Measurements from ENCODE around the gene EIF2D. TPM values are rescaled to one million over a fixed set of nuclear protein-coding genes. Genes with fewer than 3 reads are reported as not detected.

EIF2D gene
- total RNA-seq, 2 donors from 2014 or later, result 35.5 to 38.4 TPM

DNA sequence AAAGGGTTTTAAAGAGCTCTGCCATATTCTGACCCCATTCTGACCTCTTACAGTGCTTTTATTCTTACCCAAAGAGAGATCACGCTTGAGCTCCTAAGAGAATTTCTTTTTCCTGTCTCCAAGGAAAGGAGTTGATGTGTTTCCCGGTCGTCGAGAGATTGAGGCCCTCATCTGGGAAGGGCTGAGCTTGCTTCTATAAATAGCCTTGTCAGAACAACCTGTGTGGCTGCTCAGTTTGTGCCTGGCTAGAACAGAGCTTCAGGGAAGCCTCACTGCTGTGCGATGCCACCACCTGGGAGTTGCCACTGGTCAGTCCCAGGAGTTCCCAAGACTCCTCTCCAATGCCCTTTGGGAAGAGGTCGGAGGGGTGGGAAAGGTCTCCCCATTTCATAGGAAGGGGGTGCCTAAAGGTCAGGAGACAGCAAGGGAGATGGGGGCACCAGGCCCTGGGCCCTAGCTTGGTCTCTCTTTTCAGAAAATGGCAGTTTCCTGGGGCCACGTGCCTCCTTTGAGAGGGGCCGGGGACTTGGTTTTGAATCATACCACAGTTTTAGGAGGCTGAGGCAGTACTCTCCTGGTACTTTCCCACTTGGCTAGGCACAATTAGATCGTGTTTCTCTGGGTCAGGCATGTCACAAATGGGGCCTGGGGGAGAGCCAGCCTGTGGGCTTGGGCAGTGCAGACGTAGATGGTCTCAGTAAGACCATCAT, 52.1 kb downstream of the EIF2D start:
- intact Hi-C loops (cut with DNase I, micrococcal nuclease), result no loop called here
- DNase-seq (no peak), ATAC-seq (peak; percentile 24)

GRCh38 chr1:206559672-206559995, 52.6 kb downstream of the EIF2D start:
- intact Hi-C loops (cut with DNase I, micrococcal nuclease), result no loop called here
- DNase-seq (no peak), ATAC-seq (peak; percentile 42)

GRCh38 chr1:206558794-206559671, 53.2 kb downstream of the EIF2D start:
- intact Hi-C loops (cut with DNase I, micrococcal nuclease), result no loop called here
- DNase-seq (no peak), ATAC-seq (no peak)

- ATAC-seq, result peak; percentile 9
- DNase-seq, result peak in 1 of 2 donors; percentile 25
- intact Hi-C loops (cut with DNase I, micrococcal nuclease), result no loop called here
These were observed 54.4 kb downstream of the EIF2D start for GRCh38 chr1:206557636-206558473.

- ATAC-seq, result peak; percentile 73
- DNase-seq, result peak; percentile 85 to 89
These were observed 55.3 kb downstream of the EIF2D start for GRCh38 chr1:206556750-206557635.

DNA sequence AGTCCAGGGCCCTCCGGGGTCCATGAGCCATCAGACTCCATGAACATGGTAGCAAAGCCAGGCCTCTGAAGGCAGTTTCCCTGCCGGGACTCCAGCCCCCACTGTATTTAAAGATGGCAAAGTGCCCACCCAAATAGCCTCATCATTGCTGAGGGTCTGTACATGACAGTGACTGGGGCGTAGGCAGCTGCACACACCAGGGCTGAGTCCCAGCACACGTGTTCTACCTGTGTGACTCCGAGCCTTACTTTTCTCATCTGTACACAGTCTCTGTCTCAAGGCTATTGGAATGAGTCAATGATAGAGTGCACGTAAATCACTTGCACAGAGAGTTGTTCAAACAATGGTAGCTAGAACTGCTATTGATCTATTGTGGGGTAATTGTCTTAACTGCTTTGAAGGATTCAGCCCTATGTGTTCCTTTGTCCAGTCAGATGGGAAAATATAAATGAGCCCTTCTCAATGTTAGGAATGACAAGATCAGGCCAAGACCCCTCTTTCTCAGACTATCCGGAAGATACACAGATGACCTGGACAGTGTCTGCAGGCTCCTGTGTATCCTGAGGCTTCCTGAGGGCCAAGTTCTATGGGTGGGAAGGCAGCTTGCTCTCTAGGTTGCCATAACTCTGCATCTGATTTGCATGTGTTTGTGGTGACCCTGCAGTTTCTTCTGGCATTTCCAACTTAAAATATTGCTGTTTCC, 56.1 kb downstream of the EIF2D start:
- no peak for DNase-seq
- intact Hi-C loops (cut with DNase I, micrococcal nuclease), result no loop called here
- no peak for ATAC-seq

More at GRCh38 chr1:206556750-206557635, 55.3 kb downstream of the EIF2D start:
- intact Hi-C loops (cut with DNase I, micrococcal nuclease), result no loop called here

DNA sequence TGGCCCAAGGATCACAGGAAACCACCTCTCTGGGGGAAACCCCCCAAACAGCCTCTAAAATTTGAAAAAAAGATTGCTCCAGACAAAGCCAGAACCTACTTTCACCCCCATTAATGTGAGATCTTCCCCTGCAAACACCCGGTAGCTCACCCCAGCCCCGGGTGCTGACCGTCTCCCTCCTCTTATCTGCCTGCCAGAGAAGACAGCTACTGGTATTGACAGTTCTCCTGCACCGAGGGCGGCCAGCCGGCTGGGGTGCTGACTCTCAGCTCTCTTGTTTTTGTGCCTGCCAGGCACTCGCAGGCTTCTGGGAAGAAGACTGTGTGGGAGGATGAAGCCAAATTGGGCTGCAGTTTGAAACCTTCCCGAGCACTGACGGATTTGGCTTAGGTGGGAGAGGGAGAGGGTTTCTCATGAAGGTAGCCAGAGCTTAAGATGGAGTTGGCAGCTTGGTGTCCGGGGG, 56.8 kb downstream of the EIF2D start:
- intact Hi-C loops (cut with DNase I, micrococcal nuclease), result no loop called here
- ATAC-seq (no peak), DNase-seq (peak in 1 of 2 donors; percentile 42)

- intact Hi-C loops (cut with DNase I, micrococcal nuclease), result no loop called here
These were observed 57.4 kb downstream of the EIF2D start for GRCh38 chr1:206554701-206555472.

DNA sequence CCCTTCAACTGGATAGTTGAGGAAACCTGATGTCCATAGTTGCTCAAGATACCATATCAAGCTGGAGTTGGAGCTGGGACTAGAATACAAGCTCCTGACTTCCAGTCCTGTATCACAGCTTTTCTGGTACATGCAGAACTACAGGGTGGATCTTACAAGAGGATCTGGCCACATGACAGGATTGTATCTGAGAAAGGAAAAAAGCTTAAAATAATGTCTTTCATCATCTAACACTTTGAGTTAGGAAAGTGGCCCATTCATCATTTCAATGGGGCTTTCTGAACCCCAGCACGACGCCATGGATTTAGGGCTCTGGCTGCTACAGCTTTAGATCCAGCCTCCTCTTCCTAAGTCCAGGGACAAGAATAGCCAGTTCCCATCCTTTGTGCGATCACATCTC, 58.1 kb downstream of the EIF2D start:
- ATAC-seq, result no peak
- no peak for DNase-seq
- intact Hi-C loops (cut with DNase I, micrococcal nuclease), result no loop called here

More at GRCh38 chr1:206554701-206555472, 57.4 kb downstream of the EIF2D start:
- ATAC-seq, result no peak
- DNase-seq, result no peak

DNA sequence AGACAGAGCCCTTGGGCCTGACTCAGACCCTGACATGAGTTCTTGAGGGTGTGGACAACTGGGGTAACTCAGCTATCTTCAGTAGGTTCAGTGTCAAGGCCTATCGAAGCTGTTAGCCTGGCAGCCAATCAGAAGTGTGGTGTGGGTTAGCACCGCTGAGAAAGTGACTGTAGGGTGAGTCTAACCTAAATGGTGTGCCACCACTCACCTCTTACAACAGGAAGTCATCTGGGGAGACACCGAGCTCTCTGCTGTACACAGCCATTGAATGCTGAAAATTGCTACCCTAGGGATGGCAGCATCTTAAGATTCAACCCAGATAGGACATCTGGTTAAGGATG, 60.3 kb downstream of the EIF2D start:
- no peak for DNase-seq
- ATAC-seq, result peak; percentile 35

DNA sequence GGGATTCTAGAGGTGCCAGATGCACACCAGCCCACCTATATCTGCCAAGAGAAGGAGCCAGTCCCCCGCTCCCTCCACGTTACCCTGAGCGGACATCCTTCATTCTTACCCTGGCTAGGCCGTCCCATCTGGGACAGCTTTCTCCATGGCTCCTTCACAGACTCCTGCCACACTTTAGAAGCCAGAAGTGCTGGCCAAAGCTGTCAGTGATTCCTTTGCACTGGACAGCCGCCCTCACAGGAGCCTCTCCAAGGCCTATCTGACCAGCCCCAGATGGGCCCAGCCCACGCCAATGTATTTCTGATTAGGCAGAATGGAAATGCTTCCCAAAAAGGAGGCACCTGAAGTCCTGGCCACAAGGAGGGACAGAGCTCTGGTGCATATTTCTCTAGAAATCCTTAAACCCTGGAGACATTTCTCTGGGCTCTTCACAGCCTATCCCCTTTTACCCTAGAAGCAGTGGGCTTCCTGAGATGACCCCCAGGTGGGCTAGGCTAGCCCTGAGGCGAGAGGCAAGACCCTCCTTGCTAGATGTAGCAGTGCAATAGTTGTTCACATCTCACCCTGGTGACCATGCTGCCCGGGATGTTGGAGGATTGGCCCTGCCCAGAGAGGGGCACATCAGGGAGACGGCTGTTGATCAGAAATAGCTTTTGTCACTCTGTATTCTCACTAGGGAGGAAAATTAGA, 60.8 kb downstream of the EIF2D start:
- intact Hi-C loops (cut with DNase I, micrococcal nuclease), result no loop called here
- ATAC-seq (no peak), DNase-seq (no peak)

More for the DNA sequence above, 60.3 kb downstream of the EIF2D start:
- intact Hi-C loops (cut with DNase I, micrococcal nuclease), result no loop called here

GRCh38 chr1:206550446-206550845, 61.8 kb downstream of the EIF2D start:
- ATAC-seq (no peak), DNase-seq (no peak)

GRCh38 chr1:206547104-206547503, 65.2 kb downstream of the EIF2D start:
- intact Hi-C loops (cut with DNase I, micrococcal nuclease), result loop anchor here in 1 of 2 donors (5.0 kb wide), 1 partner anchor 35 kb away; no protein-coding TSS in a partner anchor
- DNase-seq (no peak), ATAC-seq (no peak)

More at GRCh38 chr1:206550446-206550845, 61.8 kb downstream of the EIF2D start:
- intact Hi-C loops (cut with DNase I, micrococcal nuclease), result no loop called here

GRCh38 chr1:206545351-206545750, 66.9 kb downstream of the EIF2D start:
- no peak for ATAC-seq
- intact Hi-C loops (cut with DNase I, micrococcal nuclease), result loop anchor here in 1 of 2 donors (5.0 kb wide), 1 partner anchor 37 kb away; no protein-coding TSS in a partner anchor
- DNase-seq, result no peak

GRCh38 chr1:206544562-206545257, 67.6 kb downstream of the EIF2D start:
- ATAC-seq (peak; percentile 62), DNase-seq (peak in 1 of 2 donors; percentile 82)
- intact Hi-C loops (cut with DNase I, micrococcal nuclease), result loop anchor here in 1 of 2 donors (5.0 kb wide), 1 partner anchor 38 kb away; no protein-coding TSS in a partner anchor
